K562 (cell line): ENCODE results near the gene COX10. TPM values are rescaled to one million over a fixed set of nuclear protein-coding genes. Genes with fewer than 3 reads are reported as not detected.

ENCODE experiments used
- ATAC-seq: fragments of 200-7000 bp; cut with Tn5 transposase; 3 replicates; pipeline ENCODE4 v1.9.1; 2020; ENCODE audit warnings: moderate library complexity
- BruUV-seq: library from RNA; stranded (reverse); fragments of 400-500 nt; replicated peaks from 2 replicates; lab custom pipeline; 2021; lab: Mats Ljungman, UMichigan
- CTCF ChIA-PET: fragments of 300-600 bp; formaldehyde crosslinking; extraction: SDS; loops from one replicate; lab custom pipeline; 2021; ENCODE audit warnings: low intra/inter-chr PET ratio; lab: Yijun Ruan, JAX
- POLR2A ChIA-PET: fragments of 300-600, 350-650 bp; sonication (Branson Sonifier 250); formaldehyde crosslinking; extraction: SDS; loops from one replicate; lab custom pipeline; 2021; ENCODE audit warnings: antibody characterized with exemption, inconsistent platforms; lab: Yijun Ruan, JAX
- DNase-seq, 4 experiments: peaks; one replicate each; pipeline versions ENCODE4 v3.0.0 to v3.0.0-alpha.2; 2011 to 2018; ENCODE audit warnings: low spot score in 3 of 4, mixed read lengths in 3 of 4; ENCODE audit errors: extremely low read depth in 1 of 4
- FAIRE-seq: peaks from 2 replicates; lab custom pipeline; 2011; peaks lifted over from hg19 to GRCh38; lab: Jason Lieb, UNC
- H2AFZ ChIP-seq: 2 replicates; pipeline ENCODE4 v1.6.0; 2011; ENCODE audit warnings: low read depth, low read length, control low read depth, inconsistent platforms
- H3K27ac ChIP-seq: fragments of 200-600 bp; 3 replicates; pipeline ENCODE4 v1.8.0; 2011; ENCODE audit warnings: low read depth, mild to moderate bottlenecking, control low read depth, inconsistent platforms, low read length, moderate library complexity, mixed read lengths; ENCODE audit errors: extremely low read depth
- H3K27me3 ChIP-seq, 2 experiments: fragments of 300-600 bp in 1 of 2; 2 replicates in 1 of 2; 3 replicates in 1 of 2; pipeline versions ENCODE4 v1.6.0 to v1.8.0; 2011; ENCODE audit warnings: inconsistent platforms in 2 of 2, low read length in 2 of 2, mild to moderate bottlenecking in 1 of 2, mixed read lengths in 1 of 2, moderate library complexity in 1 of 2; ENCODE audit not compliant: control insufficient read depth in 2 of 2, insufficient read depth in 2 of 2
- H3K36me3 ChIP-seq: fragments of 300-600 bp; 3 replicates; pipeline ENCODE4 v1.8.0; 2011; ENCODE audit warnings: mild to moderate bottlenecking, low read length, inconsistent platforms; ENCODE audit not compliant: control insufficient read depth, insufficient read depth
- H3K4me1 ChIP-seq, 2 experiments: fragments of 200-600 bp in 1 of 2; replicated peaks in 1 of 2; 2 replicates in 1 of 2; 3 replicates in 1 of 2; pipeline versions ENCODE4 v1.5.1 to v1.8.0; 2011; ENCODE audit warnings: inconsistent platforms in 2 of 2, low read length in 2 of 2, mild to moderate bottlenecking in 1 of 2, mixed read lengths in 1 of 2, moderate library complexity in 1 of 2; ENCODE audit not compliant: control insufficient read depth in 2 of 2, insufficient read depth in 2 of 2
- H3K4me2 ChIP-seq: 2 replicates; pipeline ENCODE4 v1.6.1; 2011; ENCODE audit warnings: low read length, control low read depth, inconsistent platforms, mixed read lengths; ENCODE audit not compliant: insufficient read depth
- H3K4me3 ChIP-seq: fragments of 200-600 bp; sonication (generic), shearing (Covaris generic); 2 replicates; pipeline ENCODE4 v1.5.1; 2016; ENCODE audit warnings: control low read depth, inconsistent platforms
- H3K79me2 ChIP-seq: fragments of 200-600 bp; 3 replicates; pipeline ENCODE4 v1.8.0; 2011; ENCODE audit warnings: low read length, inconsistent platforms; ENCODE audit not compliant: control insufficient read depth, insufficient read depth
- H3K9ac ChIP-seq, 2 experiments: 2 replicates each; pipeline versions ENCODE4 v1.6.0 to v1.6.1; 2011; ENCODE audit warnings: low read depth in 2 of 2, low read length in 2 of 2, control low read depth in 1 of 2, inconsistent platforms in 1 of 2, mild to moderate bottlenecking in 1 of 2, mixed read lengths in 1 of 2; ENCODE audit not compliant: insufficient read depth in 1 of 2
- H3K9me1 ChIP-seq: one replicate; pipeline ENCODE4 v1.6.0; 2011; ENCODE audit warnings: inconsistent platforms, mild to moderate bottlenecking, low read length, moderate library complexity; ENCODE audit not compliant: control insufficient read depth, insufficient read depth
- H3K9me3 ChIP-seq: replicated peaks from 2 replicates; pipeline ENCODE4 v1.5.1; 2011; ENCODE audit warnings: low read depth, low read length, inconsistent platforms; ENCODE audit not compliant: control insufficient read depth, insufficient read depth
- H4K20me1 ChIP-seq: replicated peaks from 2 replicates; pipeline ENCODE4 v1.6.1; 2011; ENCODE audit warnings: low read length, inconsistent platforms, mixed read lengths; ENCODE audit not compliant: control insufficient read depth, insufficient read depth
- CEBPG ChIP-seq, 3 experiments: fragments of 200-800 bp in 1 of 3; sonication (Bioruptor generic) in 1 of 3; sonication (generic) in 1 of 3; formaldehyde crosslinking in 1 of 3; IDR thresholded peaks in 2 of 3; conservative IDR thresholded peaks in 1 of 3; 2 replicates each; pipeline versions ENCODE4 v1.6.1 to v1.8.0; 2016 to 2022; ENCODE audit warnings: missing compliant biosample characterization in 2 of 3, missing genetic modification characterization in 2 of 3, mild to moderate bottlenecking in 1 of 3, missing genetic modification reagents in 1 of 3
- FIP1L1 ChIP-seq: fragments of 200-400 bp; formaldehyde crosslinking; IDR thresholded peaks from 2 replicates; pipeline ENCODE4 v1.6.1; 2018; ENCODE audit warnings: mild to moderate bottlenecking, low read depth, low read length; ENCODE audit not compliant: poor library complexity, severe bottlenecking
- FOXJ2 ChIP-seq: fragments of 200-800 bp; sonication (Bioruptor generic); IDR thresholded peaks from 2 replicates; pipeline ENCODE4 v1.6.1; 2016; ENCODE audit warnings: missing genetic modification characterization, missing compliant biosample characterization
- JUND ChIP-seq, 2 experiments: IDR thresholded peaks; 2 replicates in 1 of 2; 3 replicates in 1 of 2; pipeline ENCODE4 v1.6.1; 2011; ENCODE audit warnings: borderline replicate concordance in 2 of 2, low read depth in 2 of 2, low read length in 2 of 2, improper control_type of control experiment in 1 of 2, missing biosample characterization in 1 of 2, missing genetic modification characterization in 1 of 2, missing genetic modification reagents in 1 of 2
- KAT7 ChIP-seq: sonication (generic); formaldehyde crosslinking; IDR thresholded peaks from 2 replicates; pipeline ENCODE4 v1.8.0; 2022; ENCODE audit warnings: missing genetic modification reagents, mild to moderate bottlenecking, borderline replicate concordance
- MBD1 ChIP-seq: fragments of 250-450 bp; sonication (Bioruptor Pico); IDR thresholded peaks from 2 replicates; pipeline ENCODE4 v1.8.0; 2022; ENCODE audit warnings: inconsistent platforms
- MEIS2 ChIP-seq: fragments of 450-650 bp; IDR thresholded peaks from 2 replicates; pipeline ENCODE4 v1.6.1; 2014; ENCODE audit warnings: mild to moderate bottlenecking; ENCODE audit not compliant: partially characterized antibody
- NONO ChIP-seq, 2 experiments: fragments of 200-400 bp in 1 of 2; fragments of 450-650 bp in 1 of 2; formaldehyde crosslinking in 1 of 2; IDR thresholded peaks; 2 replicates each; pipeline ENCODE4 v1.6.1; 2017; ENCODE audit warnings: low read depth in 2 of 2, mild to moderate bottlenecking in 2 of 2, moderate library complexity in 2 of 2, low read length in 1 of 2
- PBX2 ChIP-seq, 2 experiments: IDR thresholded peaks in 1 of 2; conservative IDR thresholded peaks in 1 of 2; 2 replicates each; pipeline ENCODE4 v1.6.1; 2016; ENCODE audit warnings: low read depth in 2 of 2, mild to moderate bottlenecking in 1 of 2, missing compliant biosample characterization in 1 of 2, missing genetic modification characterization in 1 of 2, moderate library complexity in 1 of 2
- PHB2 ChIP-seq: fragments of 450-650 bp; IDR thresholded peaks from 2 replicates; pipeline ENCODE4 v1.6.1; 2017; ENCODE audit warnings: low read depth
- STAT5A ChIP-seq: IDR thresholded peaks from 2 replicates; pipeline ENCODE4 v1.6.1; 2012; ENCODE audit warnings: low read length, inconsistent platforms, borderline replicate concordance
- ZKSCAN1 ChIP-seq: fragments of 150-350 bp; IDR thresholded peaks from 2 replicates; pipeline ENCODE4 v1.6.1; 2016; ENCODE audit warnings: low read depth, low read length
- WGBS: fragments of 100-300 bp; shearing (Covaris generic); methylation state at CpG from one replicate; pipeline ENCODE4 v1.1.6; 2016; ENCODE audit warnings: low coverage, mixed read lengths; ENCODE audit not compliant: insufficient coverage; ENCODE audit errors: missing lambda C conversion rate; 5-methylcytosine and 5-hydroxymethylcytosine counted together
- in situ Hi-C: fragments of 300-500 bp; cut with MboI; formaldehyde crosslinking; loops from 4 replicates; pipeline ENCODE4 v1.15.0; 2018; ENCODE audit warnings: inconsistent platforms, mixed read lengths
- intact Hi-C: fragments of 100-400 bp; cut with micrococcal nuclease; formaldehyde crosslinking; loops from 2 replicates; pipeline ENCODE4 v1.14.2; 2022
- polyA plus RNA-seq, 8 experiments: library from polyadenylated mRNA; depleted of rRNA in 4 of 8; stranded (reverse) in 5 of 8; unstranded in 3 of 8; fragments of >200 nt; fragmentation: Nextera tagmentation in 2 of 8; fragmentation: Illumina TruSeq in 1 of 8; extraction: Ambion mirVana in 2 of 8; extraction: Trizol in 1 of 8; gene quantifications; 2 replicates each; pipeline versions ENCODE4 v1.2.1 to v1.2.3, GENCODE V29; 2011 to 2014; ENCODE audit warnings: inconsistent platforms in 1 of 8, missing spikeins in 1 of 8
- total RNA-seq, 7 experiments: library from RNA; depleted of rRNA in 6 of 7; stranded (reverse); fragments of >200 nt in 6 of 7; fragmentation: Illumina TruSeq in 2 of 7; extraction: Trizol in 2 of 7; gene quantifications; 2 replicates each; pipeline versions ENCODE4 v1.2.1 to v1.2.3, GENCODE V29; 2011 to 2021; ENCODE audit warnings: low replicate concordance in 1 of 7
- TF ChIP-seq, protein P1 (sequence below): fragments of 450-650 bp; IDR thresholded peaks from 2 replicates; pipeline ENCODE4 v1.6.1; 2017; ENCODE audit warnings: antibody characterized with exemption

Gene COX10
- total and polyA plus RNA-seq, 9 of the 15 experiments (the other 6 are each of a cell fraction or from before 2014, with no cell fraction given): 10.3 to 26.4 (median 17.8) TPM

GRCh38 chr17:14078027-14078426 lies 8.7 kb downstream of the COX10 start (continued):
- TF ChIP-seq PBX2 (CRISPR knock-in tag; IDR thresholded peaks at IDR 0.05; ENCODE audit: low read depth) (no peak), PBX2 (tag; conservative IDR thresholded peaks at IDR 0.05; ENCODE audit: low read depth) (peak; percentile 82), ZKSCAN1 (no peak), MBD1 (CRISPR knock-in tag) (no peak), FIP1L1 (no peak)

DNA sequence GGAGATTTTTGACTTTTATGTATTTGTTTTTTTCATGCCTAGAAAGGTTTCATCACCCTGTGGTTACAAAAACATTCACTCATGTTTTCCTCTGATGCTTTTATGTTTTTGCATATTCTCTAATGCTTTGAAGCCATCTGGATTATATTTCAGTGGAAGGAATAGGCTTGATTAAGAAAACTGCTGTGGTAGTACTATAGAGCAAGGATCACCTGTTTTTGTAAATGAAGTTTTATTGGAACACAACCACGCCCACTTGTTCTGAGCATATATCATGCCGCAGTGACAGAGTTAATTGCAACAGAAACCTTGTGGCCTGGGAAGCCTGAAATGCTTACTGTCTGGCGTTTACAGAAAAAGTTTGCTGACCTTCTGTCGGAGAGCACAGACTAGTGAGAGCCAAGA lies 11.5 kb downstream of the COX10 start:
- DNase-seq (no peak), FAIRE-seq (no peak), ATAC-seq (no peak)
- Histone ChIP-seq H3K9me1 (no peaks in the 10 kb centered on the region), H2AFZ (no peak overlapping the region), H3K4me2 (no peak overlapping the region), H3K9ac (no peak overlapping the region), H3K27ac (no peak overlapping the region), H3K4me3 (no peak overlapping the region), H4K20me1 (0 out of 2 replicates have a peak, but pooled peaks cover 4% of the 10 kb centered on the region), H3K27me3 (no peaks in the 10 kb centered on the region), H3K4me1 (no peaks in the 10 kb centered on the region; a peak in 3 of 5 replicates), H3K36me3 (peaks cover 50% of the 10 kb centered on the region; the same call in 2 of the 3 replicates), H3K9me3 (no peaks in the 10 kb centered on the region), H3K79me2 (peaks cover 33% of the 10 kb centered on the region)
- WGBS: 61% methylated on average over 4 of the region's 4 CpGs
- BruUV-seq: no TSS peak
- POLR2A ChIA-PET: no interaction called here
- intact Hi-C loops: no loop called here
- in situ Hi-C loops: no loop called here
- CTCF ChIA-PET: no interaction called here
- TF ChIP-seq CEBPG (CRISPR knock-in tag; IDR thresholded peaks at IDR 0.05) (no peak), CEBPG (tag; conservative IDR thresholded peaks at IDR 0.05 in 1 of 2, IDR thresholded peaks at IDR 0.05 in 1 of 2) (0 out of 4 replicates have a peak, but pooled peaks of 1 of the 2 experiments have one; percentile 27), PHB2 (no peak), KAT7 (no peak), FOXJ2 (no peak), STAT5A (no peak), MEIS2 (peak; percentile 83), JUND (IDR thresholded peaks at IDR 0.05; ENCODE audit: borderline replicate concordance, low read depth, low read length) (no peak), JUND (tag; IDR thresholded peaks at IDR 0.05; ENCODE audit: borderline replicate concordance, low read depth, low read length) (no peak), NONO (IDR thresholded peaks at IDR 0.05; ENCODE audit: low read depth in 2 of 2, low read length in 1 of 2) (no peak)
- TF ChIP-seq, protein P1, sequence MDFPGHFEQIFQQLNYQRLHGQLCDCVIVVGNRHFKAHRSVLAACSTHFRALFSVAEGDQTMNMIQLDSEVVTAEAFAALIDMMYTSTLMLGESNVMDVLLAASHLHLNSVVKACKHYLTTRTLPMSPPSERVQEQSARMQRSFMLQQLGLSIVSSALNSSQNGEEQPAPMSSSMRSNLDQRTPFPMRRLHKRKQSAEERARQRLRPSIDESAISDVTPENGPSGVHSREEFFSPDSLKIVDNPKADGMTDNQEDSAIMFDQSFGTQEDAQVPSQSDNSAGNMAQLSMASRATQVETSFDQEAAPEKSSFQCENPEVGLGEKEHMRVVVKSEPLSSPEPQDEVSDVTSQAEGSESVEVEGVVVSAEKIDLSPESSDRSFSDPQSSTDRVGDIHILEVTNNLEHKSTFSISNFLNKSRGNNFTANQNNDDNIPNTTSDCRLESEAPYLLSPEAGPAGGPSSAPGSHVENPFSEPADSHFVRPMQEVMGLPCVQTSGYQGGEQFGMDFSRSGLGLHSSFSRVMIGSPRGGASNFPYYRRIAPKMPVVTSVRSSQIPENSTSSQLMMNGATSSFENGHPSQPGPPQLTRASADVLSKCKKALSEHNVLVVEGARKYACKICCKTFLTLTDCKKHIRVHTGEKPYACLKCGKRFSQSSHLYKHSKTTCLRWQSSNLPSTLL: no peak
